K562 (cell line): ENCODE results near the gene STK11. TPM values are rescaled to one million over a fixed set of nuclear protein-coding genes. Genes with fewer than 3 reads are reported as not detected.

ENCODE experiments used
- ASH1L ChIP-seq: fragments of 450-650 bp; IDR thresholded peaks from 2 replicates; pipeline ENCODE4 v1.6.1; 2018; ENCODE audit warnings: borderline replicate concordance, mild to moderate bottlenecking, low read depth; ENCODE audit not compliant: partially characterized antibody
- ETV5 ChIP-seq: sonication (generic); formaldehyde crosslinking; IDR thresholded peaks from 2 replicates; pipeline ENCODE4 v1.4.0; 2020; ENCODE audit warnings: low read depth, mild to moderate bottlenecking, missing genetic modification reagents
- HNRNPLL ChIP-seq: fragments of 200-400 bp; formaldehyde crosslinking; IDR thresholded peaks from 2 replicates; pipeline ENCODE4 v1.6.1; 2017; ENCODE audit warnings: low read length, low read depth, mild to moderate bottlenecking; ENCODE audit not compliant: poor library complexity, severe bottlenecking
- MEF2D ChIP-seq: conservative IDR thresholded peaks from 2 replicates; pipeline ENCODE4 v1.6.1; 2016; ENCODE audit warnings: low read depth, missing genetic modification characterization, missing compliant biosample characterization
- MYNN ChIP-seq, 2 experiments: sonication (generic); formaldehyde crosslinking in 1 of 2; IDR thresholded peaks; 2 replicates each; pipeline versions ENCODE4 v1.5.0 to v1.6.1; 2016 to 2020; ENCODE audit warnings: antibody characterized with exemption in 1 of 2, missing genetic modification reagents in 1 of 2
- RBFOX2 ChIP-seq: fragments of 200-400 bp; formaldehyde crosslinking; IDR thresholded peaks from 2 replicates; pipeline ENCODE4 v1.6.1; 2017; ENCODE audit warnings: low read depth, mild to moderate bottlenecking, low read length, moderate library complexity
- STAT5A ChIP-seq: IDR thresholded peaks from 2 replicates; pipeline ENCODE4 v1.6.1; 2012; ENCODE audit warnings: low read length, inconsistent platforms, borderline replicate concordance
- ZBTB8A ChIP-seq: fragments of 450-650 bp; IDR thresholded peaks from 2 replicates; pipeline ENCODE4 v1.6.1; 2018; ENCODE audit warnings: mild to moderate bottlenecking, moderate library complexity; ENCODE audit not compliant: partially characterized antibody
- ZFP30 ChIP-seq: fragments of 250-450 bp; sonication (Bioruptor Pico); IDR thresholded peaks from 2 replicates; pipeline ENCODE4 v1.8.0; 2022; ENCODE audit warnings: moderate library complexity, mild to moderate bottlenecking, inconsistent platforms, borderline replicate concordance
- ZNF212 ChIP-seq: fragments of 450-650 bp; formaldehyde crosslinking; IDR thresholded peaks from 2 replicates; pipeline ENCODE4 v1.4.0; 2020; ENCODE audit warnings: mild to moderate bottlenecking
- ZNF696 ChIP-seq: fragments of 250-450 bp; sonication (Bioruptor Pico); conservative IDR thresholded peaks from 2 replicates; pipeline ENCODE4 v1.4.0; 2020; ENCODE audit warnings: mild to moderate bottlenecking, moderate library complexity
- polyA plus RNA-seq, 8 experiments: library from polyadenylated mRNA; depleted of rRNA in 4 of 8; stranded (reverse) in 5 of 8; unstranded in 3 of 8; fragments of >200 nt; fragmentation: Nextera tagmentation in 2 of 8; fragmentation: Illumina TruSeq in 1 of 8; extraction: Ambion mirVana in 2 of 8; extraction: Trizol in 1 of 8; gene quantifications; 2 replicates each; pipeline versions ENCODE4 v1.2.1 to v1.2.3, GENCODE V29; 2011 to 2014; ENCODE audit warnings: inconsistent platforms in 1 of 8, missing spikeins in 1 of 8
- total RNA-seq, 7 experiments: library from RNA; depleted of rRNA in 6 of 7; stranded (reverse); fragments of >200 nt in 6 of 7; fragmentation: Illumina TruSeq in 2 of 7; extraction: Trizol in 2 of 7; gene quantifications; 2 replicates each; pipeline versions ENCODE4 v1.2.1 to v1.2.3, GENCODE V29; 2011 to 2021; ENCODE audit warnings: low replicate concordance in 1 of 7
- TF ChIP-seq, protein P1 (sequence below): fragments of 250-450 bp; sonication (Bioruptor Pico); IDR thresholded peaks from 2 replicates; pipeline ENCODE4 v1.8.0; 2021; ENCODE audit warnings: borderline replicate concordance, mild to moderate bottlenecking, moderate library complexity; ENCODE audit not compliant: poor library complexity, severe bottlenecking
- TF ChIP-seq, protein P2 (sequence below): sonication (generic); formaldehyde crosslinking; IDR thresholded peaks from 2 replicates; pipeline ENCODE4 v1.8.1; 2023; ENCODE audit warnings: mild to moderate bottlenecking, missing genetic modification reagents
- TF ChIP-seq, protein P3 (sequence below): fragments of 450-650 bp; IDR thresholded peaks from 2 replicates; pipeline ENCODE4 v1.6.1; 2018; ENCODE audit not compliant: partially characterized antibody
- TF ChIP-seq, protein P4 (sequence below): fragments of 450-650 bp; conservative IDR thresholded peaks from 2 replicates; pipeline ENCODE4 v1.6.1; 2016; ENCODE audit warnings: missing genetic modification characterization, low read depth, mild to moderate bottlenecking, missing compliant biosample characterization, moderate library complexity
- TF ChIP-seq, protein P5 (sequence below): fragments of 450-650 bp; formaldehyde crosslinking; IDR thresholded peaks from 2 replicates; pipeline ENCODE4 v1.4.0; 2020; ENCODE audit warnings: mild to moderate bottlenecking
- TF ChIP-seq, protein P6 (sequence below): fragments of 450-650 bp; formaldehyde crosslinking; IDR thresholded peaks from 2 replicates; pipeline ENCODE4 v1.4.0; 2022; ENCODE audit warnings: missing genetic modification characterization

The STK11 gene
- total and polyA plus RNA-seq, 9 of the 15 experiments (the other 6 are each of a cell fraction or from before 2014, with no cell fraction given) = 0.15 to 96.5 (median 31.7) TPM

DNA sequence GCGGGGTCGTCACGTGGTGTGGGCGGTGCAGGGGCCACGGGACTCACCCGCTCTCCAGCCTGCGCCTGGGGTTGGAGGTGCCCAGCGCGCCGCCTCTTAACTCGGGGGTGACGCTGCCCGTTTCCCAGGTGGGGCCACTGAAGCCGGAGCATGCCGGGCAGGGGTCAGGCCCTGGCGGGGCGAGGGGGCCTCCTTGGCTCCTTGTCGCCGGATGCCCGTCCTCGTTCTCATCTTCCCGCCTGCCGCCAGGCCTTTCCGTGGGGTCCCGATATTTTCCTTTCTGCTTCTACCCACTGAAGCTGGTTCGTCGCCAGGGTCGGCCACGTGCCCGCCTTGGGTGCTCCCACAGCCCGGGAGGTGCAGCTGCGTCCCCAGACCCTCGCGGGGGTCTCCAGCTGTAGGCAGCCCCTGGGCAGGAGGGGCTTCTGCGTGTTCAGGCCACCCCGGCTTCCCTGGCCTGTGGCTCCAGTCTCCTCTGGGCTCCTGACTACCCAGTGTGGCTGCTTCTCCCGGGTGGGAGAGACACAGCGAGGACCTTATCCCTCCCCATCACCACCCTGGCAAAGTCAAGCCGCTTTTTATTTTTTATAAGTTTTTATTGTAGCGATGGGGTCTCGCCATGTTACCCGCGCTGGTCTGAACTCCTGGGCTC lies 70.5 kb downstream of the STK11 start (continued):
- TF ChIP-seq, protein P1, sequence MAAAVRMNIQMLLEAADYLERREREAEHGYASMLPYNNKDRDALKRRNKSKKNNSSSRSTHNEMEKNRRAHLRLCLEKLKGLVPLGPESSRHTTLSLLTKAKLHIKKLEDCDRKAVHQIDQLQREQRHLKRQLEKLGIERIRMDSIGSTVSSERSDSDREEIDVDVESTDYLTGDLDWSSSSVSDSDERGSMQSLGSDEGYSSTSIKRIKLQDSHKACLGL = no peak
- TF ChIP-seq ETV5 (0 out of 2 replicates have a peak, but pooled peaks have one; percentile 0), MYNN (IDR thresholded peaks at IDR 0.05) (no peak), MYNN (CRISPR knock-in tag; IDR thresholded peaks at IDR 0.05) (no peak), ASH1L (no peak), ZNF212 (CRISPR knock-in tag) (no peak), ZNF696 (CRISPR knock-in tag) (no peak), MEF2D (tag) (no peak), HNRNPLL (no peak), ZBTB8A (no peak), STAT5A (no peak; the same call in 1 of the 2 replicates), RBFOX2 (no peak), ZFP30 (CRISPR knock-in tag) (no peak)
- TF ChIP-seq, protein P2, sequence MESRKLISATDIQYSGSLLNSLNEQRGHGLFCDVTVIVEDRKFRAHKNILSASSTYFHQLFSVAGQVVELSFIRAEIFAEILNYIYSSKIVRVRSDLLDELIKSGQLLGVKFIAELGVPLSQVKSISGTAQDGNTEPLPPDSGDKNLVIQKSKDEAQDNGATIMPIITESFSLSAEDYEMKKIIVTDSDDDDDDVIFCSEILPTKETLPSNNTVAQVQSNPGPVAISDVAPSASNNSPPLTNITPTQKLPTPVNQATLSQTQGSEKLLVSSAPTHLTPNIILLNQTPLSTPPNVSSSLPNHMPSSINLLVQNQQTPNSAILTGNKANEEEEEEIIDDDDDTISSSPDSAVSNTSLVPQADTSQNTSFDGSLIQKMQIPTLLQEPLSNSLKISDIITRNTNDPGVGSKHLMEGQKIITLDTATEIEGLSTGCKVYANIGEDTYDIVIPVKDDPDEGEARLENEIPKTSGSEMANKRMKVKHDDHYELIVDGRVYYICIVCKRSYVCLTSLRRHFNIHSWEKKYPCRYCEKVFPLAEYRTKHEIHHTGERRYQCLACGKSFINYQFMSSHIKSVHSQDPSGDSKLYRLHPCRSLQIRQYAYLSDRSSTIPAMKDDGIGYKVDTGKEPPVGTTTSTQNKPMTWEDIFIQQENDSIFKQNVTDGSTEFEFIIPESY (CRISPR knock-in tag) = no peak
- TF ChIP-seq, protein P3, sequence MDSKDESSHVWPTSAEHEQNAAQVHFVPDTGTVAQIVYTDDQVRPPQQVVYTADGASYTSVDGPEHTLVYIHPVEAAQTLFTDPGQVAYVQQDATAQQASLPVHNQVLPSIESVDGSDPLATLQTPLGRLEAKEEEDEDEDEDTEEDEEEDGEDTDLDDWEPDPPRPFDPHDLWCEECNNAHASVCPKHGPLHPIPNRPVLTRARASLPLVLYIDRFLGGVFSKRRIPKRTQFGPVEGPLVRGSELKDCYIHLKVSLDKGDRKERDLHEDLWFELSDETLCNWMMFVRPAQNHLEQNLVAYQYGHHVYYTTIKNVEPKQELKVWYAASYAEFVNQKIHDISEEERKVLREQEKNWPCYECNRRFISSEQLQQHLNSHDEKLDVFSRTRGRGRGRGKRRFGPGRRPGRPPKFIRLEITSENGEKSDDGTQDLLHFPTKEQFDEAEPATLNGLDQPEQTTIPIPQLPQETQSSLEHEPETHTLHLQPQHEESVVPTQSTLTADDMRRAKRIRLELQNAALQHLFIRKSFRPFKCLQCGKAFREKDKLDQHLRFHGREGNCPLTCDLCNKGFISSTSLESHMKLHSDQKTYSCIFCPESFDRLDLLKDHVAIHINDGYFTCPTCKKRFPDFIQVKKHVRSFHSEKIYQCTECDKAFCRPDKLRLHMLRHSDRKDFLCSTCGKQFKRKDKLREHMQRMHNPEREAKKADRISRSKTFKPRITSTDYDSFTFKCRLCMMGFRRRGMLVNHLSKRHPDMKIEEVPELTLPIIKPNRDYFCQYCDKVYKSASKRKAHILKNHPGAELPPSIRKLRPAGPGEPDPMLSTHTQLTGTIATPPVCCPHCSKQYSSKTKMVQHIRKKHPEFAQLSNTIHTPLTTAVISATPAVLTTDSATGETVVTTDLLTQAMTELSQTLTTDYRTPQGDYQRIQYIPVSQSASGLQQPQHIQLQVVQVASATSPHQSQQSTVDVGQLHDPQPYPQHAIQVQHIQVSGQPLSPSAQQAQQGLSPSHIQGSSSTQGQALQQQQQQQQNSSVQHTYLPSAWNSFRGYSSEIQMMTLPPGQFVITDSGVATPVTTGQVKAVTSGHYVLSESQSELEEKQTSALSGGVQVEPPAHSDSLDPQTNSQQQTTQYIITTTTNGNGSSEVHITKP = no peak
- TF ChIP-seq, protein P4, sequence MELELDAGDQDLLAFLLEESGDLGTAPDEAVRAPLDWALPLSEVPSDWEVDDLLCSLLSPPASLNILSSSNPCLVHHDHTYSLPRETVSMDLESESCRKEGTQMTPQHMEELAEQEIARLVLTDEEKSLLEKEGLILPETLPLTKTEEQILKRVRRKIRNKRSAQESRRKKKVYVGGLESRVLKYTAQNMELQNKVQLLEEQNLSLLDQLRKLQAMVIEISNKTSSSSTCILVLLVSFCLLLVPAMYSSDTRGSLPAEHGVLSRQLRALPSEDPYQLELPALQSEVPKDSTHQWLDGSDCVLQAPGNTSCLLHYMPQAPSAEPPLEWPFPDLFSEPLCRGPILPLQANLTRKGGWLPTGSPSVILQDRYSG (tag) = no peak
- TF ChIP-seq, protein P5, sequence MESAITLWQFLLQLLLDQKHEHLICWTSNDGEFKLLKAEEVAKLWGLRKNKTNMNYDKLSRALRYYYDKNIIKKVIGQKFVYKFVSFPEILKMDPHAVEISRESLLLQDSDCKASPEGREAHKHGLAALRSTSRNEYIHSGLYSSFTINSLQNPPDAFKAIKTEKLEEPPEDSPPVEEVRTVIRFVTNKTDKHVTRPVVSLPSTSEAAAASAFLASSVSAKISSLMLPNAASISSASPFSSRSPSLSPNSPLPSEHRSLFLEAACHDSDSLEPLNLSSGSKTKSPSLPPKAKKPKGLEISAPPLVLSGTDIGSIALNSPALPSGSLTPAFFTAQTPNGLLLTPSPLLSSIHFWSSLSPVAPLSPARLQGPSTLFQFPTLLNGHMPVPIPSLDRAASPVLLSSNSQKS (CRISPR knock-in tag) = no peak
- TF ChIP-seq, protein P6, sequence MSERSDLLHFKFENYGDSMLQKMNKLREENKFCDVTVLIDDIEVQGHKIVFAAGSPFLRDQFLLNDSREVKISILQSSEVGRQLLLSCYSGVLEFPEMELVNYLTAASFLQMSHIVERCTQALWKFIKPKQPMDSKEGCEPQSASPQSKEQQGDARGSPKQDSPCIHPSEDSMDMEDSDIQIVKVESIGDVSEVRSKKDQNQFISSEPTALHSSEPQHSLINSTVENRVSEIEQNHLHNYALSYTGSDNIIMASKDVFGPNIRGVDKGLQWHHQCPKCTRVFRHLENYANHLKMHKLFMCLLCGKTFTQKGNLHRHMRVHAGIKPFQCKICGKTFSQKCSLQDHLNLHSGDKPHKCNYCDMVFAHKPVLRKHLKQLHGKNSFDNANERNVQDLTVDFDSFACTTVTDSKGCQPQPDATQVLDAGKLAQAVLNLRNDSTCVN (CRISPR knock-in tag) = no peak
